Mesendoderm (in vitro differentiated cells): Measurements from ENCODE around the gene NDUFB11.

Source experiments
- DNase-seq: peaks from one replicate; pipeline ENCODE4 v3.0.0; 2013
- H2AK5ac ChIP-seq: 2 replicates; pipeline ENCODE4 v1.6.1; 2013; ENCODE audit warnings: low read length, inconsistent platforms
- H2BK120ac ChIP-seq: 2 replicates; pipeline ENCODE4 v1.6.1; 2013; ENCODE audit warnings: low read depth, mild to moderate bottlenecking, low read length, moderate library complexity, mixed read lengths
- H2BK15ac ChIP-seq: replicated peaks from 2 replicates; pipeline ENCODE4 v1.6.1; 2013; ENCODE audit warnings: low read depth, mild to moderate bottlenecking, moderate library complexity
- H2BK5ac ChIP-seq: 2 replicates; pipeline ENCODE4 v1.6.1; 2013; ENCODE audit warnings: low read length, inconsistent platforms
- H3K18ac ChIP-seq: 2 replicates; pipeline ENCODE4 v1.6.1; 2013; ENCODE audit warnings: mild to moderate bottlenecking, low read length, mixed read lengths
- H3K23ac ChIP-seq: one replicate; pipeline ENCODE4 v1.6.1; 2013; ENCODE audit warnings: low read length
- H3K27ac ChIP-seq: 2 replicates; pipeline ENCODE4 v1.5.1; 2013; ENCODE audit warnings: low read depth, mild to moderate bottlenecking, inconsistent platforms, low read length, moderate library complexity
- H3K27me3 ChIP-seq: 2 replicates; pipeline ENCODE4 v1.6.1; 2013; ENCODE audit warnings: low read length, control low read depth, mild to moderate bottlenecking, inconsistent platforms; ENCODE audit not compliant: insufficient read depth, poor library complexity
- H3K36me3 ChIP-seq: 2 replicates; pipeline ENCODE4 v1.6.1; 2013; ENCODE audit warnings: low read length, inconsistent platforms; ENCODE audit not compliant: control insufficient read depth, insufficient read depth
- H3K4ac ChIP-seq: one replicate; pipeline ENCODE4 v1.6.1; 2013; ENCODE audit warnings: low read depth, mild to moderate bottlenecking, low read length, moderate library complexity
- H3K4me1 ChIP-seq: 2 replicates; pipeline ENCODE4 v1.6.1; 2013; ENCODE audit warnings: low read depth, low read length, inconsistent platforms; ENCODE audit not compliant: control insufficient read depth
- H3K4me2 ChIP-seq: 2 replicates; pipeline ENCODE4 v1.6.1; 2013; ENCODE audit warnings: low read length
- H3K4me3 ChIP-seq: 2 replicates; pipeline ENCODE4 v1.5.1; 2013; ENCODE audit warnings: mild to moderate bottlenecking, low read length
- H3K56ac ChIP-seq: one replicate; pipeline ENCODE4 v1.6.1; 2013; ENCODE audit warnings: low read length
- H3K79me1 ChIP-seq: 2 replicates; pipeline ENCODE4 v1.6.1; 2013; ENCODE audit warnings: low read length, inconsistent platforms
- H3K79me2 ChIP-seq: 2 replicates; pipeline ENCODE4 v1.6.1; 2013; ENCODE audit warnings: mild to moderate bottlenecking, low read length; ENCODE audit not compliant: control insufficient read depth, insufficient read depth
- H3K9ac ChIP-seq: 2 replicates; pipeline ENCODE4 v1.6.1; 2013; ENCODE audit warnings: low read length, inconsistent platforms
- H4K5ac ChIP-seq: one replicate; pipeline ENCODE4 v1.6.1; 2013; ENCODE audit warnings: low read length
- H4K8ac ChIP-seq: one replicate; pipeline ENCODE4 v1.6.1; 2013; ENCODE audit warnings: low read depth, mild to moderate bottlenecking, control low read depth, low read length, moderate library complexity
- WGBS: extraction: QIAGEN DNeasy Blood & Tissue Kit; methylation state at CpG from one replicate; pipeline ENCODE4 v1.1.7; 2013; ENCODE audit warnings: low lambda C conversion rate, missing lambda C conversion rate; ENCODE audit not compliant: insufficient coverage; ENCODE audit errors: extremely low coverage; 5-methylcytosine and 5-hydroxymethylcytosine counted together

Gene NDUFB11

GRCh38 chrX:47172971-47173792 lies 28.7 kb upstream of the NDUFB11 start:
- no CpG with 5 or more reads among the region's 18 CpGs for WGBS
- H3K36me3 ChIP-seq: no peaks in the 10 kb centered on the region
- no peak overlapping the region for H2BK5ac ChIP-seq
- H3K18ac ChIP-seq: no peak overlapping the region
- no peak overlapping the region for H2BK120ac ChIP-seq
- no peak overlapping the region for H3K4ac ChIP-seq
- H3K79me2 ChIP-seq: no peaks in the 10 kb centered on the region
- no peak overlapping the region for H4K5ac ChIP-seq
- no peaks in the 10 kb centered on the region for H3K79me1 ChIP-seq
- DNase-seq: no peak
- H2BK15ac ChIP-seq: no peak overlapping the region
- no peak overlapping the region for H3K4me2 ChIP-seq
- H4K8ac ChIP-seq: no peak overlapping the region
- H3K9ac ChIP-seq: no peak overlapping the region
- no peaks in the 10 kb centered on the region for H3K27me3 ChIP-seq
- H3K4me3 ChIP-seq: no peak overlapping the region
- no peak overlapping the region for H2AK5ac ChIP-seq
- no peak overlapping the region for H3K27ac ChIP-seq
- no peak overlapping the region for H3K56ac ChIP-seq
- H3K23ac ChIP-seq: no peak overlapping the region
- H3K4me1 ChIP-seq: no peaks in the 10 kb centered on the region

GRCh38 chrX:47172549-47172948 lies 28.0 kb upstream of the NDUFB11 start:
- Histone ChIP-seq H3K23ac (no peak overlapping the region), H2BK120ac (no peak overlapping the region), H3K27ac (no peak overlapping the region), H3K27me3 (no peaks in the 10 kb centered on the region), H3K18ac (no peak overlapping the region), H3K79me2 (no peaks in the 10 kb centered on the region), H2BK5ac (no peak overlapping the region), H2BK15ac (no peak overlapping the region), H3K4me3 (no peak overlapping the region), H3K4me1 (no peaks in the 10 kb centered on the region), H3K79me1 (no peaks in the 10 kb centered on the region), H3K36me3 (no peaks in the 10 kb centered on the region), H3K4me2 (no peak overlapping the region), H3K56ac (no peak overlapping the region), H3K4ac (no peak overlapping the region), H4K8ac (no peak overlapping the region), H3K9ac (no peak overlapping the region), H4K5ac (no peak overlapping the region), H2AK5ac (no peak overlapping the region)
- no peak for DNase-seq
- no CpG with 5 or more reads among the region's 7 CpGs for WGBS

GRCh38 chrX:47171996-47172395 lies 27.5 kb upstream of the NDUFB11 start:
- H3K56ac ChIP-seq: no peak overlapping the region
- no peak overlapping the region for H3K4me3 ChIP-seq
- no peaks in the 10 kb centered on the region for H3K36me3 ChIP-seq
- no peak overlapping the region for H3K4ac ChIP-seq
- H3K79me2 ChIP-seq: no peaks in the 10 kb centered on the region
- H3K23ac ChIP-seq: no peak overlapping the region
- H3K9ac ChIP-seq: no peak overlapping the region
- H2BK120ac ChIP-seq: no peak overlapping the region
- no peak overlapping the region for H2BK5ac ChIP-seq
- H4K8ac ChIP-seq: no peak overlapping the region
- no peak overlapping the region for H2AK5ac ChIP-seq
- H3K27me3 ChIP-seq: no peaks in the 10 kb centered on the region
- no peak overlapping the region for H3K18ac ChIP-seq
- H4K5ac ChIP-seq: no peak overlapping the region
- no peak overlapping the region for H2BK15ac ChIP-seq
- no peak for DNase-seq
- H3K79me1 ChIP-seq: no peaks in the 10 kb centered on the region
- H3K4me1 ChIP-seq: no peaks in the 10 kb centered on the region
- no peak overlapping the region for H3K4me2 ChIP-seq
- no peak overlapping the region for H3K27ac ChIP-seq
- no CpG with 5 or more reads among the region's 2 CpGs for WGBS

- H3K9ac ChIP-seq: no peak overlapping the region
- H3K18ac ChIP-seq: no peak overlapping the region
- WGBS: no CpG with 5 or more reads among the region's 34 CpGs
- no peak overlapping the region for H2AK5ac ChIP-seq
- DNase-seq: no peak
- no peak overlapping the region for H4K8ac ChIP-seq
- H3K79me2 ChIP-seq: no peaks in the 10 kb centered on the region
- no peak overlapping the region for H3K4me2 ChIP-seq
- H3K36me3 ChIP-seq: no peaks in the 10 kb centered on the region
- no peak overlapping the region for H2BK120ac ChIP-seq
- no peaks in the 10 kb centered on the region for H3K79me1 ChIP-seq
- H3K23ac ChIP-seq: no peak overlapping the region
- no peak overlapping the region for H4K5ac ChIP-seq
- no peak overlapping the region for H3K27ac ChIP-seq
- no peak overlapping the region for H2BK15ac ChIP-seq
- no peak overlapping the region for H2BK5ac ChIP-seq
- H3K56ac ChIP-seq: no peak overlapping the region
- H3K4me3 ChIP-seq: no peak overlapping the region
- H3K4ac ChIP-seq: no peak overlapping the region
- H3K4me1 ChIP-seq: no peaks in the 10 kb centered on the region
- H3K27me3 ChIP-seq: no peaks in the 10 kb centered on the region
These were observed 26.6 kb upstream of the NDUFB11 start for GRCh38 chrX:47170861-47171692.

GRCh38 chrX:47169726-47170515 lies 25.4 kb upstream of the NDUFB11 start:
- Histone ChIP-seq H4K8ac (no peak overlapping the region), H3K4me1 (no peaks in the 10 kb centered on the region), H2AK5ac (no peak overlapping the region), H3K4me2 (no peak overlapping the region), H3K27ac (no peak overlapping the region), H3K56ac (no peak overlapping the region), H3K36me3 (no peaks in the 10 kb centered on the region), H3K4me3 (no peak overlapping the region), H3K79me2 (no peaks in the 10 kb centered on the region), H3K23ac (no peak overlapping the region), H3K9ac (no peak overlapping the region), H2BK120ac (no peak overlapping the region), H3K27me3 (no peaks in the 10 kb centered on the region), H2BK5ac (no peak overlapping the region), H3K4ac (no peak overlapping the region), H2BK15ac (no peak overlapping the region), H3K79me1 (no peaks in the 10 kb centered on the region), H4K5ac (no peak overlapping the region), H3K18ac (no peak overlapping the region)
- no peak for DNase-seq
- WGBS: no CpG with 5 or more reads among the region's 13 CpGs
